Prostate gland (tissue), 2 donors: Measurements from ENCODE around the gene UGT1A10. TPM values are rescaled to one million over a fixed set of nuclear protein-coding genes. Genes with fewer than 3 reads are reported as not detected.

Experiments used
- DNase-seq: peaks from one replicate; pipeline ENCODE4 v3.0.0-alpha.2; 2019; ENCODE audit warnings: low spot score
- H3K27ac ChIP-seq, 2 donors: fragments of 200-600 bp; sonication (generic); 2 replicates each; pipeline ENCODE4 v1.5.1; 2017 to 2019
- H3K27me3 ChIP-seq: fragments of 200-600 bp; sonication (generic); replicated peaks from 2 replicates; pipeline ENCODE4 v1.5.1; 2019; ENCODE audit not compliant: insufficient read depth
- H3K36me3 ChIP-seq, 2 donors: fragments of 200-600 bp; sonication (generic); 1 replicate in 1 of 2; 2 replicates in 1 of 2; pipeline versions ENCODE4 v1.5.1 to v1.8.1; 2017 to 2019
- H3K4me1 ChIP-seq: fragments of 200-600 bp; sonication (generic); replicated peaks from 2 replicates; pipeline ENCODE4 v1.5.1; 2019
- H3K4me3 ChIP-seq, 2 donors: fragments of 200-600 bp; sonication (generic); 2 replicates each; pipeline ENCODE4 v1.5.1; 2017 to 2019
- H3K9me3 ChIP-seq: fragments of 200-600 bp; sonication (generic); 2 replicates; pipeline ENCODE4 v1.5.1; 2017
- POLR2A ChIP-seq: fragments of 450-650 bp; IDR thresholded peaks from one replicate; pipeline ENCODE4 v1.6.1; 2016; ENCODE audit warnings: antibody characterized with exemption, mild to moderate bottlenecking
- POLR2AphosphoS5 ChIP-seq: sonication (generic); formaldehyde crosslinking; IDR thresholded peaks from one replicate; pipeline ENCODE4 v1.6.1; 2017; ENCODE audit warnings: antibody characterized with exemption
- WGBS: methylation state at CpG from one replicate; pipeline ENCODE4 v1.1.5; 2018; 5-methylcytosine and 5-hydroxymethylcytosine counted together
- intact Hi-C: fragments of 100-400 bp; cut with DNase I; formaldehyde crosslinking; loops from one replicate; pipeline ENCODE4 v1.14.2; 2022
- total RNA-seq, 2 donors: library from RNA; depleted of rRNA; stranded (reverse); fragments of >200 nt; gene quantifications; one replicate each; pipeline ENCODE4 v1.1.0, GENCODE V29; 2016
- TF ChIP-seq, protein P1 (sequence below), 4 experiments: fragments of 200-600 bp in 2 of 4; fragments of 450-650 bp in 2 of 4; sonication (generic) in 2 of 4; IDR thresholded peaks; 1 replicate in 3 of 4; 2 replicates in 1 of 4; pipeline ENCODE4 v1.5.1; 2016 to 2019; ENCODE audit warnings: antibody characterized with exemption in 4 of 4, mild to moderate bottlenecking in 2 of 4, moderate library complexity in 2 of 4

UGT1A10 gene
- total RNA-seq, 2 donors from 2014 or later, result not detected

DNA sequence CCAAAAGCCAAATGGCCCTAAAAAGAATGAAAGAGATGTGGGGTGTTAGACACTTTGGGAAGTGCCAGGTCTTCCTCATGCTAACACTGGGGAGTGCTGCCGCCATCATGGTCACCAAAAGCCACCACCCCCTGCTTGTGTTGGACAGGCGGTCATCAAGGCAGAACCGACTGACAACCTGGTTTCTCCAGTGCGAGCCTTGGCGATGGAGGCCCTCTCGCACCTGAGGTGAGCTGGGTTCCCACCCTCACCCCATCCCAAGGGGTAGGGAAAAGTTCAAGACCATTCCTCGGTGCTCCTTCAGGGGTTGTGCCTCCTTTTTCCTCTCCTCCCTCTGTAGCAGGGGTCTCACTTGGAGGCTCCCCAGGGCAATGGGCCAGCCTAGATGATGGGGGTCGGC is 175.5 kb downstream of the UGT1A10 start:
- Histone ChIP-seq H3K27me3 (no peaks in the 10 kb centered on the region), H3K4me1 (no peaks in the 10 kb centered on the region), H3K27ac (no peak overlapping the region), H3K36me3 (no peaks in the 10 kb centered on the region), H3K4me3 (no peak overlapping the region), H3K9me3 (no peaks in the 10 kb centered on the region)
- intact Hi-C loops, result no loop called here
- no peak for DNase-seq
- TF ChIP-seq POLR2A, result no peak
- 91% methylated on average over 8 of the region's 8 CpGs for WGBS

DNA sequence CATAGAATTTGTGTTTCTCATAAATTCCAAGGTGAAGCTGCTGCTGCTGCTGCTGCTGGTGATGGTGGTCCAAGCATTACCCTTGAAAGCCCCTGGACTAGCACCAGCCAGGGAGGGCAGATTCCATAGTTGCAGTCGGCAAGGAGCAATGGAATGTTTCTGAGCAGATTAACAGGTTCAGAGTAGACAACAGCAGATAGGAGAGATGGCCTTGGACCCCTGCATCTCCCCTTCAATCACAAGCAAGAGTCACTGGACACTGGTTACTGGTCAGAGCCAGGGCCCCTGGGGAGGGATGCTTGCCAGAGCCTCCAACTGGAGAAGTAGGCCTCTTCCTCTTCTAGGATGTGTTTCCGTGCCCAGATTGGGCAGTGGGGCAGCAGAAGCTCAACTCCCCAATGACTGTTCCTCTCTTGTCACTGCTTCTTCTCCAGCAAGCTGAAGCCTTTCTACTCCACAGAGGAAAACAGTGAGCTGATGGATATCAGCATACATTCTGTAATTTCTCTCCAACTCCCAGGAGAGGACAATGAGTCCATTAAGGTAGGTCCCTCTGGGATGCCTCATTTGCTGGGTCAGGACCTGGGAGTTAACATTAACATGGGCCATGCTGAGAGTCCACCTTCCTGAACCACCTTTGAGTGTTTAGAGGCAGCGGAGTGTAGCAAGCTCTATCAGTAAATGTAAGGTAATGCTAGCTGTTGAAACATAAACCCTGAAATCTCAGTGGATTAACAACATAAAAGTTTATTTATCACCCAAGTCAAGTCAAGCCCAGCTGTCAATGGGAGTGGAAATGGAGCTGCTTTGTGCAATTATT is 177.2 kb downstream of the UGT1A10 start:
- TF ChIP-seq POLR2A (no peak), POLR2AphosphoS5 (no peak)
- TF ChIP-seq, protein P1, sequence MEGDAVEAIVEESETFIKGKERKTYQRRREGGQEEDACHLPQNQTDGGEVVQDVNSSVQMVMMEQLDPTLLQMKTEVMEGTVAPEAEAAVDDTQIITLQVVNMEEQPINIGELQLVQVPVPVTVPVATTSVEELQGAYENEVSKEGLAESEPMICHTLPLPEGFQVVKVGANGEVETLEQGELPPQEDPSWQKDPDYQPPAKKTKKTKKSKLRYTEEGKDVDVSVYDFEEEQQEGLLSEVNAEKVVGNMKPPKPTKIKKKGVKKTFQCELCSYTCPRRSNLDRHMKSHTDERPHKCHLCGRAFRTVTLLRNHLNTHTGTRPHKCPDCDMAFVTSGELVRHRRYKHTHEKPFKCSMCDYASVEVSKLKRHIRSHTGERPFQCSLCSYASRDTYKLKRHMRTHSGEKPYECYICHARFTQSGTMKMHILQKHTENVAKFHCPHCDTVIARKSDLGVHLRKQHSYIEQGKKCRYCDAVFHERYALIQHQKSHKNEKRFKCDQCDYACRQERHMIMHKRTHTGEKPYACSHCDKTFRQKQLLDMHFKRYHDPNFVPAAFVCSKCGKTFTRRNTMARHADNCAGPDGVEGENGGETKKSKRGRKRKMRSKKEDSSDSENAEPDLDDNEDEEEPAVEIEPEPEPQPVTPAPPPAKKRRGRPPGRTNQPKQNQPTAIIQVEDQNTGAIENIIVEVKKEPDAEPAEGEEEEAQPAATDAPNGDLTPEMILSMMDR (IDR thresholded peaks at IDR 0.05), result no peak
- H3K36me3 ChIP-seq, result no peaks in the 10 kb centered on the region
- H3K4me3 ChIP-seq, result no peak overlapping the region
- H3K27me3 ChIP-seq, result no peaks in the 10 kb centered on the region
- H3K27ac ChIP-seq, result no peak overlapping the region
- no peaks in the 10 kb centered on the region for H3K9me3 ChIP-seq
- no peak for DNase-seq
- H3K4me1 ChIP-seq, result no peaks in the 10 kb centered on the region
- 77% methylated on average over 3 of the region's 3 CpGs for WGBS
- intact Hi-C loops, result no loop called here

- 36% methylated on average over 2 of the region's 2 CpGs for WGBS
- intact Hi-C loops, result no loop called here
- DNase-seq, result no peak
- Histone ChIP-seq H3K36me3 (no peaks in the 10 kb centered on the region), H3K9me3 (no peaks in the 10 kb centered on the region), H3K4me1 (no peaks in the 10 kb centered on the region), H3K27ac (no peak overlapping the region), H3K4me3 (no peak overlapping the region), H3K27me3 (no peaks in the 10 kb centered on the region)
- TF ChIP-seq POLR2A (no peak), POLR2AphosphoS5 (no peak)
- TF ChIP-seq, protein P1 (IDR thresholded peaks at IDR 0.05), result no peak
These were observed 178.0 kb downstream of the UGT1A10 start for GRCh38 chr2:233814056-233814835.

DNA sequence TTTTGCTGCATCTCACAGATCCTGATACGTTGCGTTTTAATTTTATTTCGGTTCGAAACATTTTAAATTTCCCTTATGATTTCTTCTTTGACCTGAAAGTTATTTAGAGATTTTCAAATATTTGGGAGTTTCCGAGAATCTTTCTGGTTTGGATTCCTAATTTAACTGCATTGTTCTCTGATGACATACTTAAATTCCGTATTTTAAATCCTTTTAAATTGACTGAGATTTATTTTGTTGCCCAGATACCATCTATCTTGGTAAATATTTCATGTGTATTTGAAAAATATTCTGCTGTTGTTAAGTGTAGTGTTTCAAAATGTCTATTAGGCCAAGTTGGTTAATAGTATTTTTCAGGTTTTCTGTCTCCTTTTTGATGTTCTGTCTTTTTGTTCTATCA is 179.6 kb downstream of the UGT1A10 start:
- no peaks in the 10 kb centered on the region for H3K27me3 ChIP-seq
- H3K9me3 ChIP-seq, result no peaks in the 10 kb centered on the region
- no peaks in the 10 kb centered on the region for H3K36me3 ChIP-seq
- no peak for DNase-seq
- TF ChIP-seq POLR2A, result no peak
- TF ChIP-seq, protein P1 (IDR thresholded peaks at IDR 0.05), result no peak
- no peaks in the 10 kb centered on the region for H3K4me1 ChIP-seq
- intact Hi-C loops, result no loop called here
- H3K4me3 ChIP-seq, result no peak overlapping the region
- H3K27ac ChIP-seq, result no peak overlapping the region
- 77% methylated on average over 6 of the region's 6 CpGs for WGBS

DNA sequence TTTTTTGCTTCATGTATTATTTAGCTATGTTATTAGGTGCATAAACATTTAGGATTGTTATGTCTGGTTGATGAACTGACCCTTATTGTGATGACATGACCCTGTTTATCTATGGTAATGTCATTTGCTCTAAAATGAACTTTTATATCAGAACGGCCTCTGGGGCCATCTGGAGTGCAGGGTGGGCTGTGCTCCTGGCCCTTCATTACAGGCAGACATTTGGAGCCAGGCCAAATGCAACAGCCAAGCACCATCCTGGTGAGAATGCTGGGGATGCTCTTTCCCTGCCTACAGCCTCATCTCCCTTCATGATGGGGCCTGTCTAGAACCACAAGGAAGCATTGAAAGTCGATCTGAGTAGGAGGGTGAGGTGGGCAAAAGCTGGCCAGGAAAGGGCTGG is 180.1 kb downstream of the UGT1A10 start:
- Histone ChIP-seq H3K27ac (no peak overlapping the region), H3K9me3 (no peaks in the 10 kb centered on the region), H3K36me3 (no peaks in the 10 kb centered on the region), H3K4me3 (no peak overlapping the region), H3K27me3 (no peaks in the 10 kb centered on the region), H3K4me1 (no peaks in the 10 kb centered on the region)
- 33% methylated on average over 2 of the region's 2 CpGs for WGBS
- TF ChIP-seq POLR2A (no peak), POLR2AphosphoS5 (no peak)
- TF ChIP-seq, protein P1 (IDR thresholded peaks at IDR 0.05), result no peak
- no peak for DNase-seq
- intact Hi-C loops, result no loop called here
